ENCODE data around the gene CPVL.

CPVL gene

GRCh38 chr7:29045258-29046086 is 100.9 kb downstream of the CPVL start:
- H3K4me3 ChIP-seq (ENCODE audit: low read depth, low read length), result no peak overlapping the region
- DNase-seq (ENCODE audit: low read depth), result no peak
- TF ChIP-seq, protein P1, sequence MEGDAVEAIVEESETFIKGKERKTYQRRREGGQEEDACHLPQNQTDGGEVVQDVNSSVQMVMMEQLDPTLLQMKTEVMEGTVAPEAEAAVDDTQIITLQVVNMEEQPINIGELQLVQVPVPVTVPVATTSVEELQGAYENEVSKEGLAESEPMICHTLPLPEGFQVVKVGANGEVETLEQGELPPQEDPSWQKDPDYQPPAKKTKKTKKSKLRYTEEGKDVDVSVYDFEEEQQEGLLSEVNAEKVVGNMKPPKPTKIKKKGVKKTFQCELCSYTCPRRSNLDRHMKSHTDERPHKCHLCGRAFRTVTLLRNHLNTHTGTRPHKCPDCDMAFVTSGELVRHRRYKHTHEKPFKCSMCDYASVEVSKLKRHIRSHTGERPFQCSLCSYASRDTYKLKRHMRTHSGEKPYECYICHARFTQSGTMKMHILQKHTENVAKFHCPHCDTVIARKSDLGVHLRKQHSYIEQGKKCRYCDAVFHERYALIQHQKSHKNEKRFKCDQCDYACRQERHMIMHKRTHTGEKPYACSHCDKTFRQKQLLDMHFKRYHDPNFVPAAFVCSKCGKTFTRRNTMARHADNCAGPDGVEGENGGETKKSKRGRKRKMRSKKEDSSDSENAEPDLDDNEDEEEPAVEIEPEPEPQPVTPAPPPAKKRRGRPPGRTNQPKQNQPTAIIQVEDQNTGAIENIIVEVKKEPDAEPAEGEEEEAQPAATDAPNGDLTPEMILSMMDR (IDR thresholded peaks at IDR 0.05; ENCODE audit: low read depth, low read length, missing control alignments), result no peak
- in situ Hi-C loops (cut with HindIII; ENCODE audit: low sequenced_read_pairs), result no loop called here

GRCh38 chr7:29044554-29044953 is 101.8 kb downstream of the CPVL start:
- no peak for DNase-seq (ENCODE audit: low read depth)
- no peak overlapping the region for H3K4me3 ChIP-seq (ENCODE audit: low read depth, low read length)
- in situ Hi-C loops (cut with HindIII; ENCODE audit: low sequenced_read_pairs), result no loop called here
- TF ChIP-seq, protein P1 (IDR thresholded peaks at IDR 0.05; ENCODE audit: low read depth, low read length, missing control alignments), result no peak

- no peak overlapping the region for H3K4me3 ChIP-seq (ENCODE audit: low read depth, low read length)
- no peak for DNase-seq (ENCODE audit: low read depth)
- TF ChIP-seq, protein P1 (IDR thresholded peaks at IDR 0.05; ENCODE audit: low read depth, low read length, missing control alignments), result no peak
- in situ Hi-C loops (cut with HindIII; ENCODE audit: low sequenced_read_pairs), result no loop called here
These were observed 102.8 kb downstream of the CPVL start for GRCh38 chr7:29043576-29043975.

- in situ Hi-C loops (cut with HindIII; ENCODE audit: low sequenced_read_pairs), result no loop called here
- TF ChIP-seq, protein P1 (IDR thresholded peaks at IDR 0.05; ENCODE audit: low read depth, low read length, missing control alignments), result no peak
- no peak overlapping the region for H3K4me3 ChIP-seq (ENCODE audit: low read depth, low read length)
- DNase-seq (ENCODE audit: low read depth), result no peak
These were observed 103.5 kb downstream of the CPVL start for GRCh38 chr7:29042824-29043231.

- DNase-seq (ENCODE audit: low read depth), result no peak
- H3K4me3 ChIP-seq (ENCODE audit: low read depth, low read length), result no peak overlapping the region
- TF ChIP-seq, protein P1 (IDR thresholded peaks at IDR 0.05; ENCODE audit: low read depth, low read length, missing control alignments), result no peak
- in situ Hi-C loops (cut with HindIII; ENCODE audit: low sequenced_read_pairs), result no loop called here
These were observed 104.3 kb downstream of the CPVL start for GRCh38 chr7:29041991-29042390.

GRCh38 chr7:29040579-29040925 is 105.8 kb downstream of the CPVL start:
- H3K4me3 ChIP-seq (ENCODE audit: low read depth, low read length), result no peak overlapping the region
- in situ Hi-C loops (cut with HindIII; ENCODE audit: low sequenced_read_pairs), result no loop called here
- no peak for DNase-seq (ENCODE audit: low read depth)
- TF ChIP-seq, protein P1 (IDR thresholded peaks at IDR 0.05; ENCODE audit: low read depth, low read length, missing control alignments), result no peak

Data from astrocyte of the cerebellum (primary cell).